D721Med (cell line): ENCODE data around the gene ZYG11B.
"Not testable (repeated sequence)": the region's sequence is repeated elsewhere in the genome, so short reads cannot be mapped to it uniquely, and the experiment has no call there.

ENCODE experiments used
- DNase-seq: peaks from one replicate; pipeline ENCODE4 v3.0.0; 2011; ENCODE audit warnings: low spot score; ENCODE audit not compliant: insufficient read length
- FAIRE-seq: peaks from 2 replicates; lab custom pipeline; 2011; peaks lifted over from hg19 to GRCh38; lab: Jason Lieb, UNC
- CTCF ChIP-seq: IDR thresholded peaks from 2 replicates; pipeline ENCODE4 v1.5.1; 2012; ENCODE audit warnings: mild to moderate bottlenecking, control low read depth; ENCODE audit not compliant: insufficient read depth; ENCODE audit errors: missing control alignments

Gene ZYG11B

GRCh38 chr1:52834798-52835197 is 108.5 kb downstream of the ZYG11B start:
- no peak for FAIRE-seq
- DNase-seq: no peak
- TF ChIP-seq CTCF: no peak

GRCh38 chr1:52836035-52836434 is 109.8 kb downstream of the ZYG11B start:
- no peak for TF ChIP-seq CTCF
- DNase-seq (no peak), FAIRE-seq (no peak)

GRCh38 chr1:52839175-52839574 is 112.9 kb downstream of the ZYG11B start:
- FAIRE-seq: not testable (repeated sequence)

GRCh38 chr1:52842643-52843310 is 116.5 kb downstream of the ZYG11B start, which contains the start of gene ZYG11A:
ZYG11A (plus strand) TSS chr1:52842760; CDS start chr1:52842884, 124 bp downstream.
- DNase-seq (peak; percentile 49), FAIRE-seq (no peak)
- TF ChIP-seq CTCF: peak; percentile 17

More at GRCh38 chr1:52839175-52839574, 112.9 kb downstream of the ZYG11B start:
- not testable (repeated sequence) for DNase-seq

- FAIRE-seq, DNase-seq: not testable (repeated sequence)
These were observed 118.9 kb downstream of the ZYG11B start for GRCh38 chr1:52845119-52845518.

- no peak for TF ChIP-seq CTCF
- no peak for FAIRE-seq
- no peak for DNase-seq
These were observed 122.2 kb downstream of the ZYG11B start for GRCh38 chr1:52848423-52848822.

- DNase-seq: no peak
- no peak for TF ChIP-seq CTCF
- no peak for FAIRE-seq
These were observed 124.7 kb downstream of the ZYG11B start for GRCh38 chr1:52850951-52851350.

GRCh38 chr1:52852854-52853253 is 126.6 kb downstream of the ZYG11B start:
- no peak for DNase-seq
- FAIRE-seq: no peak
- no peak for TF ChIP-seq CTCF
